ENCODE results near the gene ARL15. TPM values are rescaled to one million over a fixed set of nuclear protein-coding genes. Genes with fewer than 3 reads are reported as not detected.

ARL15 gene
- total RNA-seq, 1 donor: 29.1 TPM

GRCh38 chr5:54254482-54255198 lies 55.7 kb downstream of the ARL15 start:
- no peak for DNase-seq (ENCODE audit: low read depth in 2 of 3, low spot score in 2 of 3)

DNA sequence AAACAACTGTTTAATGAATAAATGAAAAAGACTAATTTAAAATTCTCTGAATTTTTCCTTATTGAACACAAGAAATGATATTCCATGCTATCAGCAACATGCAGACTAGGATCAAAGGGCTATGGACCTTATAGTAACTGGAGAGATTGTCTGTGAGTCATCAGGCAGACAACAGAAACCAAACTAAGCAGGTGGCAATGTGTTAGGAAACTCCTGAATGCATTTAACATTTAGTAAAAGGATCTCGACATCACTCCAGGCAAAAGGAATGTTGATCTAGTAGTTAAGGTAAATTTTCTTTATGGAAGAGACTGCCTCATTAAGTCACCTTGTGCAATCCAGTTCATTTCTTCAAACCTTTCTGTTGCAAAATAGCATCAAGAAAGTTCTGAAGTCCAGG lies 58.4 kb downstream of the ARL15 start:
- DNase-seq (ENCODE audit: low read depth in 2 of 3, low spot score in 2 of 3): no peak

GRCh38 chr5:54249210-54250028 lies 61.0 kb downstream of the ARL15 start:
- DNase-seq (ENCODE audit: low read depth in 2 of 3, low spot score in 2 of 3): peak in 2 of 3 donors; percentile 44 to 77

GRCh38 chr5:54247226-54247625 lies 63.1 kb downstream of the ARL15 start:
- DNase-seq (ENCODE audit: low read depth in 2 of 3, low spot score in 2 of 3): no peak

GRCh38 chr5:54243483-54244080 lies 66.8 kb downstream of the ARL15 start:
- DNase-seq (ENCODE audit: low read depth in 2 of 3, low spot score in 2 of 3): peak in 2 of 3 donors; percentile 26 to 64

DNA sequence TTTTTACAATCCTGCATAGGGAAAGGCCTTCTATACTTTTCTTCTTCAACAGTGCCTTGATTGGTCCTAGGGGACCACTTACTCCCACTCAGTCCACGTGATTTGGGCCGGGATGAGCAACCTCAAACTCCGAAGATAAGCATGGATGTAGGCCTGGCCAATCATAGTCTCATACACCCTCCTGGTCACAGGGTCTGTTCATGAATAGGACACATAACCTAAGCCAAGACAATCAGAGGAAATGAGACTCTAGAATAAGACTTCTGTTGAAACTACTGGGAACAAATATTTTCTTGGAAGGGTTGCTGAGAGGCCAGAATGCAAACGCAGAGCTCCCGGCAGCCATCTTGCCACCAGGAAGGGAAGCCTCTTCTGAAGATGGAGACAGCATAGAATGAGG lies 68.1 kb downstream of the ARL15 start:
- DNase-seq (ENCODE audit: low read depth in 2 of 3, low spot score in 2 of 3): no peak

- peak in 2 of 3 donors; percentile 36 to 62 for DNase-seq (ENCODE audit: low read depth in 2 of 3, low spot score in 2 of 3)
Measured at GRCh38 chr5:54234304-54234933, 76.0 kb downstream of the ARL15 start.

DNA sequence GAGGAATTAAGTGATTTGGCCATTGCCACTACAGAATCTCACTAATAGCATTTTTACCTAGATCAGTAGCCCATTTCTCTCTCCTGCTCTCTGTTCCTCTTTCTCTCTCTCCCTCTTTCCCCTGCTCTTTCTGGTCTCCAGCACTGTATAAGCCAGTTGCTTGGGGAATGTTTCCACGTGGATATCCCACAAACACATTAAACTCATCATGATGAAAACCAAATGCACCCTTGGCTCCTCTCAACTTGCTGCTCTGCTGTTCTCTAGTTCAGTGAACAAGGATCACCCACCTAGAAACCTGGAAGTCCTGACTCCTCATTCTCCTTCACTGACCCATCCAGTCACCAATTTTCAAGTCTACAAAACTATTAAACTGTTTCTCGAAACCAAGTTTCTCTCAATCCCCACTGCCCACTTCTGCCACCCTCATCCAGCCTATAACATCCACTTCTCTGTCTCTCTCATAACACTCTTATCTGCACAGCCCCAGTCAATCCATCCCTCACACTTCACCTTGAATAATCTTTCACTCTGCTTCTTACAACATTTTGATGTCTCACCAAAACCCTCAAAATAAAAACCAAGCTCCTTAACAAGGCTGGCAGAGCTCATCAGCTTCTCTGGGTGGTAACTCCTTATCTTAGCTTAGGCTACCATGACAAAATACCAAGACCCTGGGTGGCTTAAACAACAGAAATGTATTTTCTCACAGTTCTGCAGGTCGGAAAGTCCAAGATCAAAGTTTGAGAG lies 79.3 kb downstream of the ARL15 start:
- DNase-seq (ENCODE audit: low read depth in 2 of 3, low spot score in 2 of 3): no peak

GRCh38 chr5:54229041-54229780 lies 81.2 kb downstream of the ARL15 start:
- DNase-seq (ENCODE audit: low read depth in 2 of 3, low spot score in 2 of 3): peak; percentile 14 to 74 (median 45)

GRCh38 chr5:54227759-54228158 lies 82.6 kb downstream of the ARL15 start:
- DNase-seq (ENCODE audit: low read depth in 2 of 3, low spot score in 2 of 3): no peak

DNA sequence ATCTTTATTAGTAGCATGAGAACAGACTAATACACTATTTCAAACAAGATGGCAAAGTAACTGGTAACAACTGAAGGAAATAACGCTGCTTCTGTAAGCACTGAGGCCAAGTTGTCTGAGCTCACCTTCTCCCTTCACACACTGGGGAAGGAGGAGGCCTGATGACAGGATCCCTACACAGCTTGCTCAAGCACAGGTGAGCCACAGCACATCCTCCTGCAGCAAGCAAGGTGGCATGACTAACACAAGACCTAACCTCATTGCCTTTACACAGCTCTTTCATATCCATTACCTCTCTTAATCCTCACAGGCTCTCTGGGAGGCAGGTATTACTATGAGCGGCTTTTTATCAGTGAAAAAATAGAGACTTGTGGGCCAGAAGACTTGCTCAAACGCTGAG lies 83.3 kb downstream of the ARL15 start:
- no peak for DNase-seq (ENCODE audit: low read depth in 2 of 3, low spot score in 2 of 3)

DNA sequence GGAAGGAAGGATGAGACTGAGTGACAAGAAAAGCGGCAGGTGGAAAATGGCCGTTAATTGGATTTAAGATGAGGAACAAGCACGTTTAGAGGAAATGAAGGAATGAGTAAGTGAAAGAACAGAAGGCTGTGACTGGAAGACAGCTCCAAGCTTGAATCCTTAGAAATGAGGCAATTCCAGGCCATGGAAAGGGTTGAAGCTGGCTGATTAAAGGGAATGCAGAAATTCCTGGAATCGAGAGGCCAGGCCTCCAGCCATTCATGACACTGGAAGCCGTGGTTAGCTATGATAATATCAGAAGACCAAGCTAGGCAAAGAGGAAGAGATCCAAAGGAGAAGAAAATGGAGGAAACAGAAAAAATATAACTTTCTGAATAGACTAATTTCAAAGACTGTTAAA lies 84.2 kb downstream of the ARL15 start:
- no peak for DNase-seq (ENCODE audit: low read depth in 2 of 3, low spot score in 2 of 3)

DNA sequence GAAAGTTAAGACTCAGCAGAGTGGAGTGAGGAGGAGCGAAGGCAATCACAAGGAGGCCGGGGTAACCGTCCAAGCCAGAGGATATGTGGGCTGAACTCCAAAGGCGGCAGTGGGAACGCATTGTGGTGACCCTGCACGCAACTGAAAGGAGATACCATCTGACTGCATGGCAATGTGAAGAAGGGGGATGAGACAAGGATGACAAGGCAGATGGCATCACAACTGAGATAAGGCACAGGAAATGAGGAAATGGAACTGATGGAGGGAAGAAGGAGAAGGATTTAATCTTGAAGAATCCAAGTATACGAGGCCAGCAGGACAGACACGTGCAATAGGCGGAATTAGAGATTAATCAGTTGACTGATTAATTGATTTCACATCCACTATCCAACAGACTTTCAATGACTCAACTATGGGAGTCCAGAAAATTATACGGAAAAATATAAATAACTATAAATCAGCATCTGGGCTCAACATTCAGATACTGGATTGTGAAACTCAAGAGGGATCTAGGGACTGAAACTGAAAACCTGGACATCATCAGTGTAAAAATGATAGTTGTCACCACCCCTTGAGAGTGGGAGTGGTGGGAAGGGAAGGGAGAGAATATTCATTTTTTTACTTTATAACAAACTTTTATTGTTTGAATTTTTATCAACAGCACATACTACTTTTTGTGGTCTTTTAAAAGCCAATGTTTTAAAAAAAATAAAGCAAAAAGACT lies 86.1 kb downstream of the ARL15 start:
- DNase-seq (ENCODE audit: low read depth in 2 of 3, low spot score in 2 of 3): no peak

GRCh38 chr5:54222336-54222735 lies 88.0 kb downstream of the ARL15 start:
- no peak for DNase-seq (ENCODE audit: low read depth in 2 of 3, low spot score in 2 of 3)

DNA sequence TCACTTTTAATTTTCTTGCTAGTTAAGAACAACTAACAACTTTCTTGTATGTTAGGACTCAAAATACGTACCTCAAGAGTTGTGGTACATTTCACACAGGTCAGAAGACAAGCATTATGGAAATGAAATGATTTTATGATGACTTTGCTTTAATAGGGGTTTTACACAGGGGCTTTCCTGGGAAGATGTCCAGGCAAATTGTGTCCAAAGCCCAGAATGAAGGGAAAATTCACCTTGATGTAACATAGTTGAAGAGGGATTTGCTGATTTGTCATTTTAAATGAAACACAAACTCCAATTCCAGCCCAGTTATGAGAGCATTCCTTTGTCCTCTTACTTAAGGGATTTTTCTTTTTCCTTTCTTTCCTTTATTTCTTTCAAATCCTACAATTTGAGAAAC lies 89.2 kb downstream of the ARL15 start:
- no peak for DNase-seq (ENCODE audit: low read depth in 2 of 3, low spot score in 2 of 3)

DNA sequence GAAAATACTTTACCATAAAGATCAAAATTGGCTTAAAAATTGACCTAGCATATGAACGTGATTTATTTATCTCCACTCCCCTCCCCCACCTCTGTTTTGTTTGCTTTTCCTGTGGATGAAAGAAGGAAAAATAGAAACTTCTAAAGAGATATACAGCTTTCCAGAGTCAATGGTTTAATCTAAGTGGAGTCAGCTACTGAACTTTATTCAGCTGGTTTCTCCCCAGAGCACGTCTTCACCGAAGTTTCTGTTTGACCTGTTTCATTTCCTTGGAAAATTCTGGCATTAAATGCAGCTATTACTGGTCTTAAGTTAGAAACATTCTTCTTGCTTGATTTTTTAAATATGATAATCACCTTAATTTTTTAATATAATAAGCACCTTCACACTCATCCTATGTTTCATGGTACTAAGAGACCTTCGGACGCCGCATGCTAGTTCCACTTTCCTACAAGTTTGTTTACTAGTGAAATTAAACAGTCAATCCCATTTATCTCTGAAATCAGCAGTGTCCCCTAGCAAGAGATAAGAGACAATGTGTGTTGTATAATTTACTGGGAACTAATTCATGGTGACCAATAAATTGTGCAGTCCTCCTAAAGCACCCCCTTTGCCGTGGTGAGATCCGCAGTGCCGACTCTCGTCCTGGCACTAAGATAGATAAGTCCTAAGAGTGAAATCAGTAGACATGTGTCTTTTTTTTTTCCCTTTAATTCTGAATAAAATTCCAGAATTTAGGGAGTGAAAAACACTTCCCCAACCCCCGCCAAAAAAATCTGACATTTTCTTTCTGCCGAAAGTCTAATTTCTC lies 89.9 kb downstream of the ARL15 start:
- no peak for DNase-seq (ENCODE audit: low read depth in 2 of 3, low spot score in 2 of 3)

DNA sequence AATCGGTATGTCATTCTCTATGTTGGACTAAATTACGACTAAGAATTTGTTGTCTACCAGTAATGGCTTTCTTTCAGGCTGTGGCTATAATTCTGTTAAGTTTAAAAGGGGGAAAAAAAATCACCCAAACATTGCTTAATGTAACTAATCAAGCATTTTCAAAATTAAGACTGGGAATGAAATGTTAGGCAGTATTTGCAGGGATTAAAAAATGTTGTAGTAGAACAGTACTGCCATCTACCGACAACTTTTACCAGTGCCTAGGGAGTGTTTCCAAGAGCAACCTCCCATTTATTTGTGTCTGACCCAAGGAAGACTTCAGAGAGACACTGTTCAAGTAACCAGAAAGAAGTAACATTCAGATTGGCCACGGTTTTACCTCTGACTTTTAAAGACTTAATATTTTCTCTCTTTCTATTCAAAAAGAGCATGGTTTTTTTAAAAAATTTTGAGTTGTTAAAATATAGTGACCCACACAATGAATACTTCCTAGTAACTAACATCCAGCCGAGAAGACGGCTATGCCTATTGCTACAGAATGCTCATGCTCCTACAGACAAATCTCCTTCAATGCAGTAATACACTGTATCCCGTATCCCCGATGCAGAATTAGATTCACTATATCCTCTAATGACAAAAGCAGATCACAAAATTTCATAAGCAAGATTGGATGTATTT lies 92.4 kb downstream of the ARL15 start:
- peak in 2 of 3 donors; percentile 39 to 64 for DNase-seq (ENCODE audit: low read depth in 2 of 3, low spot score in 2 of 3)

DNA sequence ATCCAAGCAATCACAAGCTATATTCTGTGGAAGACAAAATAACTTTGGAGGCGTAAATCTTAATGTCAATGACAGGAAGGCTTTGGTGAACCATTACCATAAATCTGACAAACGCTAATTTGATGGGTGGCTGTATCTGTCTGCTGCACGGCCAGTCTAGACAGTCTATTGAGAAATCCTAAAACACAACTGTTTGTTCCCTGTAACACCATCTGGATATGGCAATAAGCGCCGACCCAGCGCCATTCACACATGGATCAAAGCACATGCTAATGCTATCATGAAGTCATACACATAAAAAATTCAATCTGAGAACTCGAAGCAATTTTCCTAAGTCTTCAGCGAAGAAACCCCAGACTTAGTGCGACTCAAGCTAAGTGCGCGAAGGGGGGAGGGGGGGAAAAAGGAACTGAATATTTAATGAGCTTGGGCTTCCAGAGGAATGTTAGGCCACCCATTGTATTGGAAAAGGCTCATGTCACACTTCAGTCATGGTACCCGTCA lies 95.1 kb downstream of the ARL15 start:
- no peak for DNase-seq (ENCODE audit: low read depth in 2 of 3, low spot score in 2 of 3)

Measured in hematopoietic multipotent progenitor cell (in vitro differentiated cells).